ENCODE results near the gene FAAP100.

GRCh38 chr17:81563861-81564586 is 11.9 kb upstream of the FAAP100 start:
- TF ChIP-seq CTCF (IDR thresholded peaks at IDR 0.05) (no peak), POLR2A (IDR thresholded peaks at IDR 0.05) (no peak), EP300 (IDR thresholded peaks at IDR 0.05) (no peak), POLR2AphosphoS5 (IDR thresholded peaks at IDR 0.05) (no peak)
